GM23338 (cell line): ENCODE measurements around the gene KRTAP12-3. TPM values are rescaled to one million over a fixed set of nuclear protein-coding genes. Genes with fewer than 3 reads are reported as not detected.

Source experiments
- ATAC-seq: fragments of 200-7000 bp; cut with Tn5 transposase; 3 replicates; pipeline ENCODE4 v1.9.1; 2020
- DNase-seq: peaks from one replicate; pipeline ENCODE4 v3.0.0-alpha.2; 2015; ENCODE audit warnings: low spot score
- H2AFZ ChIP-seq: fragments of 200-600 bp; sonication (generic); 2 replicates; pipeline ENCODE4 v1.8.0; 2016; ENCODE audit warnings: antibody characterized with exemption, mild to moderate bottlenecking, moderate library complexity
- H3F3A ChIP-seq: fragments of 200-600 bp; sonication (generic); replicated peaks from 2 replicates; pipeline ENCODE4 v1.8.0; 2017; ENCODE audit warnings: antibody characterized with exemption, mixed run types, low read depth
- H3K27ac ChIP-seq: fragments of 200-600 bp; sonication (generic); 2 replicates; pipeline ENCODE4 v1.6.1; 2016; ENCODE audit warnings: low read depth
- H3K27me3 ChIP-seq: fragments of 200-600 bp; sonication (generic); 2 replicates; pipeline ENCODE4 v1.8.0; 2016; ENCODE audit warnings: mild to moderate bottlenecking, mixed run types, moderate library complexity; ENCODE audit not compliant: insufficient read depth
- H3K36me3 ChIP-seq: fragments of 200-600 bp; sonication (generic); 2 replicates; pipeline ENCODE4 v1.8.0; 2016; ENCODE audit warnings: mild to moderate bottlenecking; ENCODE audit not compliant: insufficient read depth
- H3K4me1 ChIP-seq: fragments of 200-600 bp; sonication (generic); 2 replicates; pipeline ENCODE4 v1.8.0; 2016; ENCODE audit warnings: mild to moderate bottlenecking, moderate library complexity; ENCODE audit not compliant: insufficient read depth
- H3K4me2 ChIP-seq: fragments of 200-600 bp; sonication (generic); 2 replicates; pipeline ENCODE4 v1.7.1; 2017; ENCODE audit warnings: mixed run types
- H3K4me3 ChIP-seq: fragments of 200-600 bp; sonication (generic); 2 replicates; pipeline ENCODE4 v1.6.1; 2016; ENCODE audit warnings: mixed run types
- H3K79me2 ChIP-seq: fragments of 200-600 bp; sonication (generic); replicated peaks from 2 replicates; pipeline ENCODE4 v1.8.0; 2017; ENCODE audit warnings: mild to moderate bottlenecking; ENCODE audit not compliant: insufficient read depth
- H3K9me2 ChIP-seq: fragments of 200-600 bp; sonication (generic); 2 replicates; pipeline ENCODE4 v1.8.0; 2017; ENCODE audit not compliant: insufficient read depth
- H4K20me1 ChIP-seq: fragments of 200-600 bp; sonication (generic); replicated peaks from 2 replicates; pipeline ENCODE4 v1.8.0; 2017; ENCODE audit warnings: mild to moderate bottlenecking; ENCODE audit not compliant: insufficient read depth
- H3K27ac Mint-ChIP-seq: 2 replicates; pipeline ENCODE4 v1.8.0; 2020; ENCODE audit warnings: inconsistent platforms, mild to moderate bottlenecking, moderate library complexity, mixed read lengths
- H3K27me3 Mint-ChIP-seq: 3 replicates; pipeline ENCODE4 v1.8.0; 2022; ENCODE audit warnings: low read depth, mild to moderate bottlenecking, moderate library complexity, mixed read lengths, inconsistent platforms; ENCODE audit not compliant: insufficient read depth, poor library complexity
- H3K36me3 Mint-ChIP-seq: 3 replicates; pipeline ENCODE4 v1.8.0; 2021; ENCODE audit warnings: low read depth, mild to moderate bottlenecking, inconsistent platforms, moderate library complexity, mixed read lengths
- H3K4me1 Mint-ChIP-seq: 3 replicates; pipeline ENCODE4 v1.8.0; 2020; ENCODE audit warnings: mild to moderate bottlenecking, inconsistent platforms, mixed read lengths
- H3K4me3 Mint-ChIP-seq: 3 replicates; pipeline ENCODE4 v1.8.0; 2021; ENCODE audit warnings: moderate library complexity, mild to moderate bottlenecking, inconsistent platforms, mixed read lengths
- H3K9me3 Mint-ChIP-seq: 3 replicates; pipeline ENCODE4 v1.8.0; 2020; ENCODE audit warnings: moderate library complexity, mild to moderate bottlenecking, inconsistent platforms, mixed read lengths
- EZH2 ChIP-seq: fragments of 200-600 bp; sonication (generic); IDR thresholded peaks from one replicate; pipeline ENCODE4 v1.8.0; 2017; ENCODE audit warnings: antibody characterized with exemption, mild to moderate bottlenecking, low read depth; ENCODE audit not compliant: unreplicated experiment
- polyA plus RNA-seq: library from polyadenylated mRNA; unstranded; fragments of >200 nt; fragmentation: Nextera tagmentation; extraction: Ambion mirVana; gene quantifications from 2 replicates; pipeline ENCODE4 v1.2.1, GENCODE V29; 2016
- small RNA-seq: library from RNA; depleted of rRNA; stranded (forward); fragments of <200 nt; gene quantifications from one replicate; pipeline ENCODE3, GENCODE V24; 2014; ENCODE audit warnings: low replicate concordance
- total RNA-seq: library from RNA; depleted of rRNA; stranded (reverse); fragments of >200 nt; shearing (Covaris generic); gene quantifications from 2 replicates; pipeline ENCODE4 v1.2.3, GENCODE V29; 2014; rRNA removed
- TF ChIP-seq, protein P1 (sequence below), 2 experiments: fragments of 200-600 bp in 1 of 2; sonication (generic) in 1 of 2; conservative IDR thresholded peaks; 2 replicates each; pipeline versions ENCODE4 v1.5.1 to v1.6.1; 2016 to 2017; ENCODE audit warnings: antibody characterized with exemption in 2 of 2, low read depth in 2 of 2, mild to moderate bottlenecking in 2 of 2, moderate library complexity in 1 of 2

KRTAP12-3 gene
- total and polyA plus RNA-seq, 2 experiments from 2014 or later, result not detected

DNA sequence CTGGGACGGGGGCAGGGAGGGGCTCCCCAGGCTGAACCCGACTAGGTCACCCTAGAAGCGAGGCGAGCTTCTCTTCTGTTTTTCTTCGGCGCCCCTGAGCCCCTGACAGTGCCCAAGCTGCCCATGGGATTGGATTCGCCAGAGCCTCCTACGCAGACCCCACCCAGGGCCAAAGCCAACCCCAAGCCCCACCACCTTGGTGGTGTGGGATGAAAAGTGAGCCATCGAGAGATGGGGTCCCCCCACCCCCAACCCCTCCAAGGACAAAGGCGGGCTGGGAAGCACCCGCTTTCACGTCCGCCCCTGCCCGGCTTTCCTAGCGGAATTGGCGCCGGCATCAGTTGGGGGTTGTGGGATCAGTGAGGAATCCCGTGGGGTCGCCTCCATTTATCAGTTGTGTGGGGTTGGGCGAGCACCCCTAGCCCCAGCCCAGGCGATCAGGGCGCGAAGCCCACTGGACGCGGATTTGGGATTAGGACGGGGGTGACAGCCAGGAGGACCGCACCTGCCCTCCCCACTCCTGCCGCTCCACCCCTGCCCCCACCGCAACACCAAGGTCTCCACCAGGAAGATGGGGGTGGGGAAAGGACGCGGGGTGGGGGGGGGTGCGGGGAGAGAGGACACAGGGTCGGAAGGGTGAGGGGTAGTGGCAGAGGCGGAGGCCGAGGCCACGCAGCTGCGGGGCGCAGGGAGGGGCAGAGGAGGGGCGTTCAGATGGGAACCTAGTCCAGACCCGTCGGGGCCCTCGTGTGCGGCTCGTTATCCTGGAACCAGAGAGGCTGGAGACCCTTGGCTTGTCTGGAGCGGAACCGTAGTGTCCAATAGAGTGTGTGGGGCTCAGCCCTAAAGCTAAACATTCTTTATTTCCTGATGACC is 49.2 kb downstream of the KRTAP12-3 start:
- peak overlapping the region; percentile 95 for H3K4me2 ChIP-seq

More for the DNA sequence above, 49.2 kb downstream of the KRTAP12-3 start:
- H3K4me3 ChIP-seq, result peak overlapping the region; percentile 71
- H3K79me2 ChIP-seq, result no peaks in the 10 kb centered on the region
- Mint-ChIP-seq H3K9me3 (no peaks in the 10 kb centered on the region), H3K36me3 (no peaks in the 10 kb centered on the region), H3K27me3 (peaks cover 69% of the 10 kb centered on the region), H3K4me1 (peaks cover 72% of the 10 kb centered on the region), H3K27ac (no peak overlapping the region; the same call in 1 of the 2 replicates), H3K4me3 (peak overlapping the region; percentile 78)
- peak overlapping the region; percentile 47; the same call in 1 of the 2 replicates for H2AFZ ChIP-seq
- no peaks in the 10 kb centered on the region for H3K9me2 ChIP-seq
- TF ChIP-seq, protein P1, sequence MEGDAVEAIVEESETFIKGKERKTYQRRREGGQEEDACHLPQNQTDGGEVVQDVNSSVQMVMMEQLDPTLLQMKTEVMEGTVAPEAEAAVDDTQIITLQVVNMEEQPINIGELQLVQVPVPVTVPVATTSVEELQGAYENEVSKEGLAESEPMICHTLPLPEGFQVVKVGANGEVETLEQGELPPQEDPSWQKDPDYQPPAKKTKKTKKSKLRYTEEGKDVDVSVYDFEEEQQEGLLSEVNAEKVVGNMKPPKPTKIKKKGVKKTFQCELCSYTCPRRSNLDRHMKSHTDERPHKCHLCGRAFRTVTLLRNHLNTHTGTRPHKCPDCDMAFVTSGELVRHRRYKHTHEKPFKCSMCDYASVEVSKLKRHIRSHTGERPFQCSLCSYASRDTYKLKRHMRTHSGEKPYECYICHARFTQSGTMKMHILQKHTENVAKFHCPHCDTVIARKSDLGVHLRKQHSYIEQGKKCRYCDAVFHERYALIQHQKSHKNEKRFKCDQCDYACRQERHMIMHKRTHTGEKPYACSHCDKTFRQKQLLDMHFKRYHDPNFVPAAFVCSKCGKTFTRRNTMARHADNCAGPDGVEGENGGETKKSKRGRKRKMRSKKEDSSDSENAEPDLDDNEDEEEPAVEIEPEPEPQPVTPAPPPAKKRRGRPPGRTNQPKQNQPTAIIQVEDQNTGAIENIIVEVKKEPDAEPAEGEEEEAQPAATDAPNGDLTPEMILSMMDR (conservative IDR thresholded peaks at IDR 0.05; ENCODE audit: low read depth in 2 of 2), result no peak
- TF ChIP-seq EZH2, result peak; percentile 84
- DNase-seq (peak; percentile 52), ATAC-seq (peak; percentile 2)
- H3F3A ChIP-seq, result peaks cover 31% of the 10 kb centered on the region
- H3K4me1 ChIP-seq, result peaks cover 57% of the 10 kb centered on the region
- H3K36me3 ChIP-seq, result no peaks in the 10 kb centered on the region
- H3K27me3 ChIP-seq, result peaks cover 66% of the 10 kb centered on the region
- no peak overlapping the region for H3K27ac ChIP-seq
- H4K20me1 ChIP-seq, result no peaks in the 10 kb centered on the region

Small RNA genes lying within 50 kb of the gene (small RNA-seq; reads per million reads assigned to genes)
- gene KRTAP12-6P, result not detected

Other genes starting within 250 kb of the KRTAP12-3 start
- 4.4 and 6.8 TPM in 2 replicates for gene LRRC3, start 202.4 kb upstream of the KRTAP12-3 start, total RNA-seq
- gene LRRC3, start 202.4 kb upstream of the KRTAP12-3 start, polyA plus RNA-seq, result 0.95 and 1.2 TPM in 2 replicates
- not detected in 2 replicates for gene KRTAP10-1, start 117.7 kb upstream of the KRTAP12-3 start, total RNA-seq
- gene KRTAP10-1, start 117.7 kb upstream of the KRTAP12-3 start, polyA plus RNA-seq, result not detected in 2 replicates
- gene KRTAP10-2, start 106.4 kb upstream of the KRTAP12-3 start, total RNA-seq, result not detected in 2 replicates
- 0.24 TPM in 1 of 2 replicates, not detected in the other for gene KRTAP10-2, start 106.4 kb upstream of the KRTAP12-3 start, polyA plus RNA-seq
- gene KRTAP10-3, start 99.1 kb upstream of the KRTAP12-3 start, total RNA-seq, result not detected in 2 replicates
- gene KRTAP10-3, start 99.1 kb upstream of the KRTAP12-3 start, polyA plus RNA-seq, result not detected in 2 replicates
- gene KRTAP10-4, start 84.2 kb upstream of the KRTAP12-3 start, total RNA-seq, result not detected in 2 replicates
- not detected in 2 replicates for gene KRTAP10-4, start 84.2 kb upstream of the KRTAP12-3 start, polyA plus RNA-seq
- not detected in 2 replicates for gene KRTAP10-5, start 77.3 kb upstream of the KRTAP12-3 start, total RNA-seq
- not detected in 2 replicates for gene KRTAP10-5, start 77.3 kb upstream of the KRTAP12-3 start, polyA plus RNA-seq
- not detected in 2 replicates for gene KRTAP10-6, start 65.4 kb upstream of the KRTAP12-3 start, total RNA-seq
- not detected in 2 replicates for gene KRTAP10-6, start 65.4 kb upstream of the KRTAP12-3 start, polyA plus RNA-seq
- gene KRTAP10-7, start 57.3 kb upstream of the KRTAP12-3 start, total RNA-seq, result not detected in 2 replicates
- gene KRTAP10-7, start 57.3 kb upstream of the KRTAP12-3 start, polyA plus RNA-seq, result not detected in 2 replicates
- gene KRTAP10-8, start 45.9 kb upstream of the KRTAP12-3 start, total RNA-seq, result not detected in 2 replicates
- not detected in 2 replicates for gene KRTAP10-8, start 45.9 kb upstream of the KRTAP12-3 start, polyA plus RNA-seq
- gene KRTAP10-9, start 30.8 kb upstream of the KRTAP12-3 start, total RNA-seq, result not detected in 2 replicates
- not detected in 2 replicates for gene KRTAP10-9, start 30.8 kb upstream of the KRTAP12-3 start, polyA plus RNA-seq
- gene KRTAP10-10, start 20.6 kb upstream of the KRTAP12-3 start, total RNA-seq, result not detected in 2 replicates
- gene KRTAP10-10, start 20.6 kb upstream of the KRTAP12-3 start, polyA plus RNA-seq, result not detected in 2 replicates
- gene KRTAP10-11, start 11.5 kb upstream of the KRTAP12-3 start, total RNA-seq, result not detected in 2 replicates
- gene KRTAP10-11, start 11.5 kb upstream of the KRTAP12-3 start, polyA plus RNA-seq, result not detected in 2 replicates
- not detected in 2 replicates for gene KRTAP12-4, start 3.3 kb upstream of the KRTAP12-3 start, total RNA-seq
- not detected in 2 replicates for gene KRTAP12-4, start 3.3 kb upstream of the KRTAP12-3 start, polyA plus RNA-seq
- gene KRTAP12-2, start 9.0 kb downstream of the KRTAP12-3 start, total RNA-seq, result not detected in 2 replicates
- gene KRTAP12-2, start 9.0 kb downstream of the KRTAP12-3 start, polyA plus RNA-seq, result not detected in 2 replicates
- gene KRTAP12-1, start 24.2 kb downstream of the KRTAP12-3 start, total RNA-seq, result not detected in 2 replicates
- not detected in 2 replicates for gene KRTAP12-1, start 24.2 kb downstream of the KRTAP12-3 start, polyA plus RNA-seq
- gene KRTAP10-12, start 39.2 kb downstream of the KRTAP12-3 start, total RNA-seq, result not detected in 2 replicates
- not detected in 2 replicates for gene KRTAP10-12, start 39.2 kb downstream of the KRTAP12-3 start, polyA plus RNA-seq
- gene TSPEAR, start 53.6 kb downstream of the KRTAP12-3 start, total RNA-seq, result 0.35 TPM in 1 of 2 replicates, not detected in the other
- 0.45 and 0.92 TPM in 2 replicates for gene TSPEAR, start 53.6 kb downstream of the KRTAP12-3 start, polyA plus RNA-seq
- 100 and 112 TPM in 2 replicates for gene UBE2G2, start 143.9 kb downstream of the KRTAP12-3 start, total RNA-seq
- gene UBE2G2, start 143.9 kb downstream of the KRTAP12-3 start, polyA plus RNA-seq, result 55.0 and 66.4 TPM in 2 replicates
- 91.9 and 103 TPM in 2 replicates for gene SUMO3, start 160.1 kb downstream of the KRTAP12-3 start, total RNA-seq
- gene SUMO3, start 160.1 kb downstream of the KRTAP12-3 start, polyA plus RNA-seq, result 90.6 and 90.8 TPM in 2 replicates
- gene PTTG1IP, start 215.8 kb downstream of the KRTAP12-3 start, total RNA-seq, result 168 and 172 TPM in 2 replicates
- gene PTTG1IP, start 215.8 kb downstream of the KRTAP12-3 start, polyA plus RNA-seq, result 96.0 and 99.9 TPM in 2 replicates